ENCODE data around the gene ARNT2.

Gene ARNT2

DNA sequence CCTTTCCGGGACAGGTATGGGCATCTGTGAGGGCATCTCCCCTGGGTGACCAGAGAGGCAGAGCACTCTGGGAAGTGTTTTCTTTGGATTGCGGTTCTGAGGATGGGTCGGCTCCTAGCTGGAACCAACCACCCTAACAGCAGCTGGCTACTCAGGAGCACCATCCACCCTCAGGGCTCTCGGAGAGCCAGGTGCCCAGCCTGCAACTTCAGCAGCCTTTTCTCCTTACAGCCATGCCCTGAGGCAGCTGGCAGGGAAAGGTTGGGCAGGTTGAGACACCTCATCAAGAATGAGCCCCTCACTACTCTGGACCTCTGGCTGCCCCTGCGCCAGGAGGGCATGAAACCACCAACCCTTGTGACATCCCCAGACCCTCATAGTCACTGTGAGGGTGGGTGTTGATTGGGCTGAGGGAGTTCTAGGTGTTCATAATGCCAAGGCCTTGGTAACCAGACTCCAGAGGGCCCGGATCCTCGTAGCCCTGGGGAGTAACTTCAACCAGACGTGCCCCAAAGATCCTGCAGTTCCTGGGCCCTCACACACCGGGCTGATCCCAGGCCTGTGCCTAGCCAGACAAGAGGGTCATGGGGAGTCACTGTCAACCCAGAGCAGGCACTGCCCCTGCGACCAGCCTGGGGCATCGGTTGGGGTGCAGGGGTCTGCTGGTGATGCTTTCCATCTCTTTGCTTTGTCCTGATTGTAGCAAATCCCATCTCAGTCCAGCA lies 176.5 kb downstream of the ARNT2 start:
- DNase-seq, result no peak

- no peak for DNase-seq
Measured at GRCh38 chr15:80581976-80582375, 177.8 kb downstream of the ARNT2 start.

DNA sequence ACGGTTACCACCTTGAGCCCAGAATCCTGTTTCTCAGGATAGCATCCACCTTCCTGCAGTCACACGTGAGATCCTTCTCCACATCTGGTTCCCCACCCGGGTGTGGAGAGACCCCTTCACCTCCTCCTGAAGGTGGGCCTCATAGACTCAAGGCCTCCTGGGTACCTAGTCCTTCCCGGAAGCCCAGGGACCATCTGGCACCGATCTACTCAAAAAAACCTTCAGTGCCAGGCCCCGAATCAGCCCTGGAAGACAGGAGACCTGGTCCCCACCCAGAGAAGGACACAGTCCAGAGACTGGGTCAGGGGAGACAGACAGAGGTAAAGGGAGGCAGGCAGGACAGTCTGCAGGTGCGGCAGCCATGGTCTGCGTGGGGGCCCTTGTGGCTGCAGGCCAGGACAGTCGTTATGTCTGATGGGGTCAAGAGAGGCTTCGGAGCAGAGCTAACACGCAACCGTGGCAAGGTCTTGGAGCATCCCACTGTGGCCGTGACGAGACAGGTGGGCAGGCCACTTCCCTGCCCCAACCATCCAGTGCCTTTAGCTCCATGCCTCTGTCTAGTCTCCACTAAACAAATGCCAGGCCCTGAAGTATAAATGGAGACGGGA lies 178.7 kb downstream of the ARNT2 start:
- no peak for DNase-seq

GRCh38 chr15:80584561-80584964 lies 180.4 kb downstream of the ARNT2 start:
- no peak for DNase-seq

DNA sequence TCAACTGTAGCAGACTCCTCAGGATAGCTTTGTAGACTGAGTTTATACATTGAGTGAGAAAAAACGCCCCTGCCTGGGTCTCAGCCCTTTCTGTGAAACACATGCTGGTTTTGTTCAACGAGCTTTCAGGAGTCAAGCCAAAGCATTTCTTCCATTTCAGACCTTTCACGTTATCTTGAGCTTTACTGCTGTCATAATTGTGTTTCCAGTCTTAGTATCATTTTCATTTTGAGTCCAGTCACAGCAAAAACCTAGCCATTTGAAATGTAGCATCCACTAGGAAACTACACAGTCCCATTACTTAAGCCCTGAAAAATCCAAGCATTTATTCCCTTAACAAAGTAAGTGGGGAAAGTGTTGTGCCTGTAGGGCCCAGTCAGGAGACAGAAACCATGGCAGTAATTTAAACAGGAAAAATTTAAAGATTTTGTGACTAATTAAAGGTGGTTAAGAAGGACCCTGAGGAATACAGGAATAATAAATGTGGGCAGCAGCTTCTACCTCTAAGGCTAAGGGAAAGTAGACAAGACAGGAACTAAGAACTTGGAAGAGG lies 180.9 kb downstream of the ARNT2 start:
- DNase-seq, result no peak

DNA sequence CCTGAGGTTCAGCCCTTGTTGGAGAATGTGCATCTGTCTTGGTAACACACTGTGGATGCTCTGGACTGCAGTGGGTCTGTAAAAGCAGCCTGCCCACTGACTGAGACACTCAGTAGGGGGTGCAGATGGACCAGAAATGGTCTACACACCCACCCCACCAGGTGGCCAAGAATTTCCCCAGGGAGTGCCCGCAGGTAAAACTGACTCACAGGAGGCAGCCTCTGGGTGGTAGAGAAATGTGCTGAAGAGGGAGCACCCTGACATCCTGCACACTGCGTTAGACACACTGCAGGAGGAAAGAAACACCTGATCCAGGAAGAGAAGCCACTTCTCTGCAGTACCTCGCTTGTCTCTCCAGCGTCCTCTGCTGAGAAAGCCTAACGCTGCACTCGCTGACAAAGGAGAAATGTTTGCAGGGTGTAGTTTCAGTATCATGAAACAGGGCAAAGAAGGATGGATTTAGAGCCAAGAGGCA lies 181.4 kb downstream of the ARNT2 start:
- no peak for DNase-seq

- DNase-seq, result no peak
Measured at GRCh38 chr15:80586161-80586560, 182.0 kb downstream of the ARNT2 start.

GRCh38 chr15:80587007-80587406 lies 182.8 kb downstream of the ARNT2 start:
- DNase-seq, result no peak

GRCh38 chr15:80587816-80588456 lies 183.8 kb downstream of the ARNT2 start:
- peak; percentile 41 for DNase-seq

GRCh38 chr15:80588801-80589200 lies 184.6 kb downstream of the ARNT2 start:
- DNase-seq, result peak; percentile 56

- peak; percentile 71 for DNase-seq
Measured at GRCh38 chr15:80590761-80591355, 186.7 kb downstream of the ARNT2 start.

DNA sequence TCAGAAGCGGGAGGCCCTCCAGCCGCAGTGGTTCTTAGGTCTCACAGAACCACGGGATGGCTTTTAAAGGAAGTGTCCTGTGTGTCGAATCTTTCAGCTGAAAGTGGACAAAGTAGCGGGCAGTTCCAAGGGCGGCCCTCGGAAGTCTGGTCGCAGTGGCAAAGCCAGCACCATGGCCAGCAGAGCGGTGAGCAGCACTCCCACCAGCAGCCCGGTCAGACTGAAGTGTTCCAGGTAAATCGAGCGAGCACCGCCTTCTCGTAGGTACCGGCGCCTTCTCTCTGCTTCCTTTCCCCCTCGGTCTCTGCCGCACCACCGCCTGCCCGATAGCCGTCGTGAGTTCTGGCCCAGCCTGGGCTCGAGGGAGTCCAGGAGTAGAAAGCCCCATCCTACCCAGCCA lies 187.3 kb downstream of the ARNT2 start:
- DNase-seq, result no peak

DNA sequence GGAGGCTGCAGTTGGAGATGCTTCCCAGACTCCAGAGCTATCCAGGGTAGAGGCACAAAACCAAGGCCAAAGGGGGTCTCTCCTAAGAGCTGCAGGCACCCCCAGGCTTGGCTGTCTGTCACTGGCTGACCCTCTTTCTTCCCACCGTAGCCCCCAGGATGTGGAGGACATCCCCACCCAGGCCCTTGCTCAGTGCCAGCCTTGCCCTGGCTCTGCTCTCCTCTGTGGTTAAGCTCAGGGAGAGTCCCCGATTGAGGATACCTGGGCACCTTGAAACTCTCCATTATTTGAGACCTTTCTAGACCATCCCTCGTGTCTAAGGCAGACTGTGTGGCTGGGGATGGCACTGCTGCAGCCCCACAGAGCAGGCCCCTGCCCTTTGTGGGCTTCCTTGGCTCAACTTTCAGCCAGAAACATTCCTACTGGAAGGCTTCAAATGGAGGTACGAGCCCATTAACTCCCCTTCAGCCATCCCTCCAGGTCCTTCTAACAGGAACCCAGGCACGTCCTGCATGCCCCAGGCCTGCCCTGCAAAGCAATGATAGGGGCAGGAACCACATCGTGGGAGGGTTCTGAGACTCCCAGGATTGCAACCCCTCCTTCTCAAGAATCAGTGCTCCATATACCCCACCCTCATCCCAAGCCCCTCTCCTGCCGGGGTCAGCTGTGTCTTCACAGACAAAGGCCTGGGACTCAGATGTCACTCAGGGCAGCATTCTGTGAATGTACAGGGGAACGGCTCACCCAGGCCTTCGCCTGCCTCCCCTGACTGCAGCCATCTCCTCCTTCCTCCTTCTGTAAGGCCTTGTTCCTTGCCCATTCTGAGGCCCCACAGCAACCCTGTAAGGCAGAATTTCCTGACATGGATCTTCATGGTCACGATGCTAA lies 188.0 kb downstream of the ARNT2 start:
- DNase-seq, result no peak

GRCh38 chr15:80593486-80594030 lies 189.4 kb downstream of the ARNT2 start:
- no peak for DNase-seq

DNA sequence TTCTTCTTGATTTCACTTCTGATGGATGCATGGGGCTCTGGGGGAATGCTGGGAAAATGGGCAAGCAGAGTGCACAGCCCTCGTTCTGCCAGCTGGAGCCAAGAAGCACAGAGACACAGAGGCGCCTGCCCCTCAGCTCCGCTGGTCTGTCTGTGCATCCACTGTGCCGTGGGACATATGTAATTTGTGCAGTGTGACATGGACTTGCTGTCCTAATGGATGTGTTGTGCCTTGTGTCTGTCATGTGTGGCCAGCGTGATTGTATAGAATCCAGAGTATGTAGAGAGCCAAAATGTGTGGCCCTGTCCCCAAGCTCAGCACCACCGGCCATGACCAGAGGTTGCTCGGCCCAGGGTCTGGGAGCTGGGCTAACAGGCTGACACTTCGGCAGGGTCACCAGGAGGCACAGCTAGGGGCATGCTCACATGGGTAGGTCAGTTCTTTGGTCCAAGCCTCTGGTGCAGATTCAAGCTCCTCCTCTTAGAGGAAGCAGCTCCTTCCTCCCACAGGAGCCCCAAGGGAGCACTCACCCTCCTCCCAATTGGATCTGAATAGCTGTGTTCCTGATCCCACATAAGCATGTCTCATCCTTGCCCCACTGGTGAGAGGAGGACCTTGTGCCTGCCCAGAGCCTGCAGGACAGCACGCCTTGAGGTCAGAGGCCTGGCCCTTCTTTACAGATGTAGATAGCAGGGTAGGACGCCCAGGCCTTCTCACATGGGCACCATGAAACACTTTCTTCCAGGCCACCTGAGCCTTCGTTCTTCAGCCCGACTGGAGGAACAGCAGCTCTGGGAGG lies 190.1 kb downstream of the ARNT2 start:
- no peak for DNase-seq

DNA sequence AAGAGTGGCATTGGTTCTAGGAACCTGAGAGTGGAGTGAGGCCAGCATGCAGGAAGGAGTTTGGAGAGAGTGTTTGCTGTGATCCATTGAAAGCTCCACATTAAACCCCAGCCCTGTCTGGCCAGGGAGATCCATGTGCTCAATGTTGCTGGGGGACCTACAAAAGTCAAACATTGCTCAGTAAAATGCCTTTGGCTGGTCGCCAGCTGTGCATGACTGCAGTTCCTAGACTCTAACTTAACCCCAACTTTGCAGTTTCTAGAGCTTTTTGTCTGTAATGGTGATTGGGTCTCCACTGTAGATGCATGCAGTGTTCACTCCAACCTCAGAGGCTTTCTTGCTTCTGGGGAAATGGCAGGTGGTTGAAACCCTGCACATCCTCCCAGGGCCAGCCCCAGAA lies 191.2 kb downstream of the ARNT2 start:
- peak; percentile 48 for DNase-seq

GRCh38 chr15:80596521-80596976 lies 192.4 kb downstream of the ARNT2 start:
- no peak for DNase-seq

GRCh38 chr15:80597076-80597475 lies 192.9 kb downstream of the ARNT2 start:
- no peak for DNase-seq

- DNase-seq, result no peak
Measured at GRCh38 chr15:80599359-80599758, 195.2 kb downstream of the ARNT2 start.

DNA sequence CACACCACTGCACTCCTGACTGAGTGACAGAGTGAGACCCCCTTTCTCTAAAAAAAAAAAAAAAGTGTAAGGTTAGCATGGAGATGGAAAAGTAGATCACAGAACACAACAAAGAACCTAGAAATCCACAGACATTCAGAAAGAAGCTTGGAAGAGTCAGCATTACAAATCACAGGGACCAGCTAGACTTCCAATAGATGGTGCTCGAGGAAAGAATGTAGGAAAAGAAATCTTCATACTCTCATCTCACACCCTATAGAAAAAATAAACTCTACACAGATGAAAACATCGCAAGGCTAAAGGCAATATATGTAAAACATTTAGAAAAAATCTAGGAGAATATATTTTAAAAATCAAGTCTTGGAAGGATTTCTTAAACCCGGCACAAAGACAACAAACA lies 196.4 kb downstream of the ARNT2 start:
- DNase-seq, result no peak

GRCh38 chr15:80601256-80601655 lies 197.1 kb downstream of the ARNT2 start:
- no peak for DNase-seq

Measured in hematopoietic multipotent progenitor cell treated with erythropoietin and hydrocortisone succinate and interleukin-3 and kit ligand, for 4 days (in vitro differentiated cells).